AG08395 (cell line): Measurements from ENCODE around the gene DYRK1B.
A peak's percentile ranks its signal among the peaks of the same experiment; 100 is the strongest.

Experiments used
- DNase-seq: peaks from one replicate; pipeline ENCODE4 v3.0.0; 2012; ENCODE audit warnings: mixed read lengths, low spot score

DYRK1B gene

DNA sequence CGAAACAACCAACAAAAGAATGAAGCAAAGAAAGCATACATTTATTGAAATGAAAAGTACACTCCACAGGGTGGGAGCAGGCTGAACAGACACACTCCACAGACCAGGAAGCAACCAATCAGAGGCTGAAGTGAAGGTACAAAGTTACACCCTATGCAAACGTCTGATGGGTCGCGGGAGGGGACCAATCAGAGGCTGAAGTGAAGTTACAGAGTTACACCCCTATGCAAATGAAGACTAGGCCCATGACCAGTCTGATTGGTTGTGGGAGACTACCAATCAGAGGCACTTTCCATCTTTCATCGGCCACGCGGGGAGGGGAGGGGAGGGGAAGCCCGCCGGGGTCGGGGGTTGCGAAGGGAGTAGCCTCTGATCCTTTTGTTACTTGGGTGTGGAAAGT is 24.6 kb upstream of the DYRK1B start:
- DNase-seq = no peak

DNA sequence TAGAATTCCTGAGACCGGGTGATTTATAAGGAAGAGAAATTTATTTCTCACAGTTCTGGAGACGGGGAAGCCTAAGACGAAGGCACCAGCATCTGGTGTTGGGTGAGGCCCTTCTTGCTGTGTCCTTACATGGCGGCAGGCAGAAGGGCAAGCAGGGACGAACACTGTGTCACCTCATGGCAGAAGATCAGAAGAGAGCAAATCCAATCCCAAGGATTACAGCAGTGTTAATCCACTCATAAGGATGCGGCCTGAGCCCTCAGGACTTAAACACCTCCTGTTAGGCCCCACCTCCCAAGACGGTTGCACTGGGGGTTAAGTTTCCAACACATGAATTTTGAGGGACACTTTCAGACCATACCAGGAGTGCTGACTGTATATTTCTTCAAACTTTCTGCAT is 18.9 kb upstream of the DYRK1B start:
- DNase-seq = no peak

DNA sequence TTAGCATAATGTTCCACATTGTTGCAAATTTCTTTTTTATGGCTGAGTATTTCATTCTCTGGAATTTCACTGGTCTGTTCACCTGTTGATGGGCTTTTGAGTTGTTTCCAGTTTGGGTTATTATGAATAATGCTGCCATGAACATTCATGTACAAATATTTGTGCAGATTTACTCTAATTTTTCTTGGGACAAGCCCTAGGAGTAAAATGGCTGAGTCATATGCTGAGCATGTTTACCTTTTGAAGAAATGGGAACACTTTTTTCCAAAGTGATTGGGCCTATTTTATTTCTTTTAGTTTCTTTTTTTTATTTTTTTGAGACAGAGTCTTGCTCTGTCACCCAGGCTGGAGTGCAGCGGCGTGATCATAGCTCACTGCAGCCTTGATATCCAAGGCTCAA is 16.9 kb upstream of the DYRK1B start:
- DNase-seq = no peak

DNA sequence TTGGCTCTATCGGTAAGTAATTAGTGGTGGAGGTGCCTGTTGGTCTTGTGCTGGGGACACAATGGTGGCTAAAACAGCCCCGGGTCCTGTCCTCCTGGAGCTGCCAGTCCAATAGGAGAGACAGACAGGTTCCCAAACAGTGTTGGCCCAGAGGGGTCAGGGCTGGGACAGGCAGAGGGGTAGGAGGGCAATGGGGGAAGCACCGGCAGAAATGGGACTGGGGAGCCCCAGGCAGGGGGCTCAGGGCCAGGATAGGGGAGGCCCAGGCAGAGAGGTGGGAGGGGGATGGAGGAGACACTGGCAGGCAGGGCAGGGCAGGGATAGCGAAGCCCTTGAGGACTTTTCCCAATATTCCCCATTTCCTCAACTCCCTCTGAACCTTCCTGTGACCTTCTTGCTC is 14.4 kb upstream of the DYRK1B start:
- no peak for DNase-seq

DNA sequence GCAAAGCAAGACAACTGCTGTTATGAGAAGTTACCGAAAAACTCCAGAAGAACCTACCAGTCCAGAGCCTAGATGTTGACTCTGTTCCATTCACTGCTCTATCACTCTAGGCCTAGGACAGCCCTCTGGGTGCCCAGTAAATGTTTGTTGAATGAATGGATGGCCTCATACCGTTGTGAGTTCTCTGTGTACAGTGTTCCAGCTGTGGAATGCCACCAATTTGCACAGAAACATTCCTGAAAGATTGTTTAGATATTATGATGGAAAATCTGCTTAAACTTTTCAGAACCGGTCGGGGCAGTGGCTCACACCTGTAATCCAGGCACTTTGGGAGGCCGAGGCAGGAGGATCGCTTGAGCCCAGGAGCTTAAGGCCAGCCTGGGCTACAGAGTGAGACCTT is 13.6 kb upstream of the DYRK1B start:
- DNase-seq = no peak

DNA sequence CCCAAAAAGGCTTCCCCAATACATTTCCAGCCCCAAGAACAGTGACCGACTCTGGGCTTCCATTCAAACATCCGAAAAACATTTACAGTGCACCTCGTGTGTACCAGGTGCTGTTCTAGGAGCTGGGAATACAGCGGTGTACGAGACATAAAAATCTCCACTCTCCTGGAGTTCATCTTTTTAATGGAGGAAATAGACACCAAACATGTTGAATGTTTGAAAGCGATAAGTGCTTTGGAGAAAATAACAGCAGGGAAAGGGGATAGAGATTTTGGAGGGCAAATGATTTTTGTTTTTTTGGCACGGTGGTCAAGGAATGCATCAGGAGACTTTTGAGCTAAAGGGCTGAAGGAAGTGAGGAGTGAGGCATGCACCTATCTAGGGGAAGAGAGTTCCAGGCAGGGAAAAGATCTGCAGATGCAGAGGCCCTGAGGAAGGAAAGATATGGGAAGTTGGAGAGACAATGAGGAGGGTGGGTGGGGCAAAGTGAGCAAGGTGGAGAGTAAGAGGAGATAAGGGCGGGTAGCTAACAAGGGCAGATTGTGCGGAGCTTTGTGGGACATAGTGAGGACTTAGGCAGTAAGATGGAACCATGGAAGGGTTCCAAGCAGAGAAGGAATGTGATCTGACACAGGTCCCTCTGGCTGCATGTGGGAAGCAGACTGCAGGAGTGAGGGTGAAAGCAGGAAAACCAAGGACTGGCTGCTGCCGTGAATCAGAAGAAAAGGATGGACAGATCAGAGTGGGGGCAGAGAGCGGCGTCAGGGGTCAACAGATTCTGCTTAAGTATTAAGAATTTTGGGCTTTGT is 12.9 kb upstream of the DYRK1B start:
- no peak for DNase-seq

DNA sequence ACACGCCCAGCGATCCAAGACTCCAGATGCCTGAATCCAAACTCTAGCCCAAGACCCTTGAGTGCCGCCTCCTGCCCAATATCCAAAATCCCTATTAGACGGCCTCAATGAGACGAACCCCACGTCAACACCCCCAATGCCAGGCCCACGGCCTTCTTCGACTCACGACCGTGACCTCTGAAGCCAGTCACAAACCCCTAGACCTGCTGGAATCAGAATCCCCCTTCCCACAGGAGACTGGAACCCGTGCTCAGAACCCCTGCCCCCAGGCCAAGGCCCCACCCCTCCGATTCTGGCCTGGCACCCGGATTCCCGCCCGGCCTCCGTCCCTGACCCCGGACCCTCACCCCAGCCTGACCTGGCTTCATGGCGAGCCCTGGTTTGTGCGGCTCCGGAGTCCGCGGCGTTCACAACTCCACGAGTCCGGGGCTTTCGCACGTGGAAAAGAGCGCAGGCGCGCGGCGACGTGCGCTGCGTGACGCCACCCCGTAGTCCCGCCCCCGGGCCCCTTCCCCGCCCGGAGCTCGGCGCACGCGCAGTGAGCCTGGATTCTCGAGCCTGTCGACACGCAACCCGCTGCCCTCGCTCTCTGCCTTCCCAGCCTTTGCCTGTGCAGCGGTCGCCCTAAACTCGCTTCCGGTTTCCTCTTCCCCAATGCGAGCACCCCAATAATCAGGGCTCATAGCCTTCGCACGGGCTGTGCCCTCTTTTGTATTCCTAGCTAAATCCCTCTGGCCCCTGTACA is 12.1 kb upstream of the DYRK1B start, which contains the start of gene FBL:
Gene FBL (minus strand): TSS at position 447 of the 745 bp plus-strand sequence. CDS start 79 bp downstream, at position 368.
- DNase-seq = peak; percentile 99

DNA sequence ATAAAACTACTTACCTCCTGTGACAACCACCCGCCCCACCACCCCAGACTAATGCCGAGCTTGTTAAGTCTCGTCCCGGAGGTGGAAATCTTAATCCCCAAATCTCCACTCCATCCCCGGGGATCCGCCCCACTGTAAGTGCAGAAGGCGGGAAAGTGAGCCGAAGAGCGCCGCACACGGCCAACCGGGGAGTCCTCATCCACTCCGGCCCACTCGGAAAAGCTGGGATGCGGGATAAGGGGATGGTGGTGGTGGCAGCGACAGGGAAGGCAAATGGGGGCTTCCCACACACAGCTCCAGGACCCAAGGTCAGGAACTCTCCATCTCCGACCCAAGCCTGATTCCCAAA is 11.6 kb upstream of the DYRK1B start:
- DNase-seq = peak; percentile 43

DNA sequence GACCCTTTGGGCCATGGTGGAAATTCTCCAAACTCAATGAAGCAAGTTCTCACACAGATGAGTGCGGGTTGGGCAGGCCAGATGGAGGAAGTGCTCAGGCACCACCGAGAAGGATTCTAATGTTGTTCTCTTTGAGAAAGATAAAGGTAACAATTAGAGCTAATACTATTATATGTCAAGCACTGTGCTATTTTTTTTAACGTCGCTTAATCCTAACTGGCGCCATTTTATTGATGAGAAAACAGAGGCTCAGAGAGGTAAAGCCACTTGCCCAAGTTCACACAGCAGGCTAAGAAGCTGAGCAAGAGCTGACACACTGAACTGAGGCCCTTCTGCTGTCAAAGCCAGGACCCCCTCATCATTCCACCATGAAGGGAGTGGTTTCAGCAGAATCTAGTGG is 11.2 kb upstream of the DYRK1B start:
- no peak for DNase-seq

DNA sequence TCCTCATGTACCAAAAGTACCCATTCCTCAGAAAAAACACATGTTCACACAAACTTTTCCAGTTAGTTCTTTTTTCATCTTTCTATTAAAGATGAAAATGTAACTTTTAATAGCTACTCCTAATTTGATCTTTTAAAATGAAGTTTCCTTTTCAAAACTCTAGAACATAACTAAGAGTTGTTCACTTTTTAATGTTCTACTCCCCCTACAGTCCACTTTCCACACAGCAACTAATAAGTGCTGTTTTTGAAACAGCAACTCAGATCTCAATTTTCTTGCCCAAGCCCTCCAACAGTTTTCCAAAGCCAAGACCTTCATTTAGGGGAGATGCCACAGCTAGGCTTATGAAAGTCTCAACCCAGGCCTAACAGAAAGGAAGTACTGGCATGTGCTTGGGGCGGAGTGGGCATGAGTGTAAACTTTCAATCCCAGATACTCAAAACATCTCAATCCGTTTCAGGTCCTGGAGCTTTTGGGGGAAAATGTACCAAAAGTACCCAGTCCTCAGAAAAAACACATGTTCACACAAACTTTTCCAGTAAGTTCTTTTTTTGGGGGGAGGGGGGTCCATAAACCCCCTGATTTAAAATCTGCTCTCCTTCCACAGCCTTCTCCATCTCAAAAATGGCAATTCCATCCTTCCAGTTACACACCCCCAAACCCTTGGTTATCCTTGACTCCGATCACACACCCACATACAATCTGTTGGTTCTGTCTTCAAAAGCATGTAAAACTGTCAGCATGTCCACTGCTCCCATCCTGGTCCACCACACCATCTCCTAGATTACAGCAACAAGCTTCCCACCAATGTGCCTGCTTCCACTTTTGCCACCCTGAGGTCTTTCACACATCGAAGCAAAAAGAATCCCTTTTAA is 10.2 kb upstream of the DYRK1B start:
- peak; percentile 39 for DNase-seq

DNA sequence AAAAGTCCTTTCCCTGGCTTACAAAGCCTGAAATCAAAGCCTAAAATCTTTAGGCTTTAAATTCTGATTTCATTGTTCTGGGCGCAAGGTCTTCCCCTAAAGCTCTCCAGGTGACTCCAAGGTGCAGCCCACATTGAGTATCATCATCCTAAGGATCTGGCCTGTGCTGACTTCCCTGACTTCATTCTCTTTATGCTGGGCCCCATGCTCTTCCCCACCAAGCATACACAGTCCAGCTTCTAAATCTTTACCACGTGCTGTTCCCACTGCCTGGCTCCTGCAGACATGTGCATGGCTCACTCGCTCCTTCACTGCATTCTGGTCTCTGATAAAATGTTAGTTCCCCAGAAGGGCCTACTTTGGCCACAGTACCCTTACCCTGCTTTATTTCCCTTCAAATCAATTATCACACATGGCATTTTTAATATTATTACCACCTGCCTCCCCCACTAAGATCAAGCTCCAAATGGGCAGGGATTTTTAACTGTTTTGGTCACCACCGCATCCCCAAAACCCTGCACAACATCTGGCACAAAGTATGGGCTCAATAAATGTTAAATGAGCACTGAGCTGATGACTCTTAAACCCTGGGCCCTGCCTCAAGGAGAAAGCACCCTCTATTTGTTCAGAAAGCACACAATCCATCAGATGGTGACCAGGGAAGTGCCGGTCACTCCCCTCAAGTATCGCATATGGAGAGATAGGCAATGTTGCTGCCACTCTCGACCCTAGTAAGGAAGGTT is 8.9 kb upstream of the DYRK1B start:
- DNase-seq = no peak

DNA sequence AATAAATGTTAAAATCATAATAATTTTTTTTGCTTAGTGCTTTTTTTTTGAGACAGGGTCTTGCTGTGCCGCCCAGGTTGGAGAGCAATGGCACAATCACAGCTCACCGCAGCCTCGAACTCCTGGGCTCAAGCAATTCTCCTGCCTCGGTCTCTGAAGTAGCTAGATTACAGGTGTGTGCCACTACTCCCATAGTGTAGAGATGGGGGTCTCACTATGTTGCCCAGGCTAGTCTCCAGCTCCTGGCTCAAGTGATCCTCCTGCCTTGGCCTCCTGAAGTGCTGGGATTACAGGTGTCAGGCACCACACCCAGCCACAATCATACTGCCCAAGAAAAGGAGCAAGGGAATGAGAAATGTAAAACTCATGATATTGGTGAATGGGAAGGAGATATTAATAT is 7.1 kb upstream of the DYRK1B start:
- no peak for DNase-seq

DNA sequence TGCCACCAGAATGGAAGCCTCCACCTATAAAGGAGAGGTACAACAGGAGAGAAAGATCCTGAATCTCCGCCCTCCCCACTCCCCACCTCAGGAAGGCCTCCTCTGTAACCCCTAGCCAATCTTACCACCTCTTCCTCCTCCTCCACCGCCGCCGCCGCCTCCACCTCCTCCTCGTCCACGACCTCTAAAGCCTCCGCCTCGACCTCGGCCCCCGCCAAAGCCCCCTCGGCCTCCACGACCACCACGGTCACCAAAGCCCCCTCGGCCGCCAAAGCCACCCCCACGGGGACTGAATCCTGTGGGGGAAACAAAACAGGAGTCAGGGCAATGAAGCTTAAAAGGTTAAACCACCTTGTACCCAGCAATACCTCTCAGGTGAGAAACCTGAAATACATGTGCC is 6.5 kb upstream of the DYRK1B start:
- DNase-seq = no peak

DNA sequence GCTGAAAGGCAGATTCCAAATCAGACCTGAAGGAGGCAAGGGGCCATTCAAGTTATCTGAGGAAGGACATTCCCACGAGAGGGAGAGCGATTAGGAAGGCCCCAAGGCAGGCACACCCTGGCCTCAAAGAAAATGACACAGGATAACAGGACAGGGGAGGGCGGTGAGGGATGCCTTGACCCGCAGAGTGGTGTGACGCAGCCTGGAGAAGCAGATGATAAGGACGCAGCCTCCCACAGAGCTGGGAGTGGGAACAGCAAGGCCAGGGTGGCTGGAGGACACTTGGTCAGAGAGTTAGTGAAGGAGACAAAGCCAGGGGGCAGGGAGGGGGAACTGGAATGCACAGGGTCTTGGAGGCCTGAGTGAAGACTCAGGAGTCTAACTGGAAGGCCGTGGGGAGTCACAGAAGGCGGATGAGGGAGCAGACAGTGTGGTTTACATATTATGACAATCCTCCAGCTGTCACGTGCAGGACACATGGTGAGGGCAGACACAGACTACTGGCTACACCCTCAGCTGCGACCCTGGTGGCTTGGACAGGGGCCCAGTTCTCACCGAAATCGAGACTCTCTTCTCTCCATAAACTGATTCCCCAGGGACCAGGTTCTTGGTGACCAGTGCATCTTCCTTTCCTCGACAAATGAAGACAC is 5.8 kb upstream of the DYRK1B start:
- no peak for DNase-seq

DNA sequence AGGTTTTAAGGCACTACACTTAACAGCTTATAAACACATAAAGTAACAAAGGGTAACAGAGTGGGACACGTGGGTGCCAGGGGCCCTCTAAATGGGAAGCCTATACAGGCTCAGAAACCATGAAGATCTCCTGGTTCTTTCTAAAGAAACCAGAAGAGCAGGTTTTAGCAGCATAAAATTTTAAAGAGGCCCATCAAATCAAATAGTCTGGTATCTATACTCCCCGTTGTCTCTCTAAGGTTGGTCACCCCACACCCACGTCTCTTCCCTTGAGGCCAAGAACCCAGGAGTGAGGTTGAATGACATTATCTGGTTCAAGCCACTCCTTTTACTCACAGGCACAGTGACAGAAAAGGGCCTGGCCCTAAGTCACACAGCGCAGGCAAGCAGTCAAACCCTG is 4.6 kb upstream of the DYRK1B start:
- no peak for DNase-seq

DNA sequence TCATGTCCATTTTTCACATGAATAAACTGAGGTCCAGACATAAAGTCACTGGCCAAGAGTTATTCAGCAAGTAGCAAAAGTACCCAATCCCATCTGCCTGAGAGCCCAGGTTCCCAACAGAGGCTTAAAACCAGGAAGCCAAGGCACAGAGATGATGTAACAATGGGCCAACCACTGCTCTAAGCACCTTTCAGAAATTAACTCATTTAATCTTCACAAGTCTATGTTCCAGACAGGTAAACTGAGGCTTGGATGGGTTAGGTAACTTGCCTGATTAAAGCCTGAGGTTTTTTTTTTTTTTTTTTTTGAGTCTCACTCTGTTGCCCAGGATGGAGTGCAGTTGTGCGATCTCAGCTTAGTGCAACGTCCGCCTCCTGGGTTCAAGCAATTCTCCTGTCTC is 4.0 kb upstream of the DYRK1B start:
- no peak for DNase-seq

DNA sequence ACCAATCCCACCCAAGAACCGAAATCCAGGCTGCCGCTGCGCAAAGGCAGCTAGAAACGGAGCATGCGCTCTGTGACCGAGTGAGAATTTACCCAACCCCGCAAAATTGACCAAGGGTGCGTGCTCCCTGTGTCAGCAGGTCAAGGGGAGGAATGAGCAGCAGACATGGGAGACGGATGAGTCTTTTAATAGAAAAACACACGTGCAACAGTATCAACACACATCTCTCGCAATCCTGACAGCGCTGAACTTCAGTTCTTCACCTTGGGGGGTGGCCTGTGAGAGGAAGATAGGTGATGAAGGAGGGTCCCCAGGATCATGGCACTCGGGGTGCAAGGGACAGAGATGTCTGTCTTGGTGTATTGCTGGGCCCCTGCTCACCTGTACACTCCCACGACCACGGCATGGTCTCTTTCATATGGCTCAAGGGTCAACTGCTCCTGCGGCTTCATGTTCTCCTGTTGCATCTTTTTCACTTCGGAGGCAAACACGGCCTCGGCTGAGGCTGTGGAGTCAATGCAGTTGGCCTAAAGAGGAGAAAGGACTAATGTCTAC is 402 bp upstream of the DYRK1B start:
- DNase-seq = no peak

DNA sequence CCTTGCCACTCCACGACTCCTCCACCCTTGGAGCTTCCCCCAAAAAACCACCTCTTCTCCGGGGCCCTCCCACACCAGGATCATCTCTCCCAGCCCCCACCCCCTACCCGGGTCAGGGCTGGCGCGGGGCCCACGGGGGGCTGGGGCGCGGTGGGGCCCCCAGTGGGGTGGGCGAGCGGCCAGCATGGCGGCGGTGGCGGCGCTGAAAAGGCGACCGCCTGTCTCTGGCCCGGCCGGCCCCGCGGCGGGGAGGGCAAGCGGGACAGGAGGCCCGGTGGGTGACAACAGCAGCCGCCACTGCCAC is 850 bp downstream of the DYRK1B start:
- no peak for DNase-seq

DNA sequence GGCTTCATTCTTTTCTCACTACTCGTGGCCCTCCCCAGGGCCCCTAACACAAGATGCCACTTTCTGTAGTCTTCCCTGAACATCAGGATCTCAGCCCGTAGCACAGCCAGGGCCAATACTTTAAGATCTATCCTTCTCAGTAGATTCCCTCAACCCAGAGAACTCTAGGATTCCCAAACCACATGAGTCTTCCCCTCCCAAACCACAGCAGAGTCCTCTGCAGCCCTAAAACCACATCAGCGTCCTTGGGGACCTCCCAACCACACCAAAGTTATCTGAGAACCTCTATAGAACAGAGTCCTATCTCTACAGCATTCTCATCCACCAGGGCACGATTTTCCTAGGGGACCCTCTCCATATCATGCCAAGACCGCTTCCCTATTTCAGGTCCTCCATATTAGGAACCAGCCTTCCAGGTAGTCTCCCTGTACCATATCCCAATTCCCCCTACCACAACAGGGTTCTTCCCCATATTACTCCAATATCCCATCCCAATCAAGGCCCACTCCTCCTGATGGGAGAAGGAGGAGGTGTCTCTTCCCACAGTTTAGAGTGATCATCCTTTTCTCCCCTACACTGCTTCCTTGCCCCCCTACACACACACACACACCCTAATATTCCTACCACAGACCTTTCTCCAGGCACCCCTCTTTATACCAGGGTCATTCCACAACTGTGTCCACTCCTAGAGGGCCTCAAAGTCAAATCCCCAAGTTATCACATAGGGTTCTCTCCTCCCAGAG is 1.4 kb downstream of the DYRK1B start:
- DNase-seq = no peak

DNA sequence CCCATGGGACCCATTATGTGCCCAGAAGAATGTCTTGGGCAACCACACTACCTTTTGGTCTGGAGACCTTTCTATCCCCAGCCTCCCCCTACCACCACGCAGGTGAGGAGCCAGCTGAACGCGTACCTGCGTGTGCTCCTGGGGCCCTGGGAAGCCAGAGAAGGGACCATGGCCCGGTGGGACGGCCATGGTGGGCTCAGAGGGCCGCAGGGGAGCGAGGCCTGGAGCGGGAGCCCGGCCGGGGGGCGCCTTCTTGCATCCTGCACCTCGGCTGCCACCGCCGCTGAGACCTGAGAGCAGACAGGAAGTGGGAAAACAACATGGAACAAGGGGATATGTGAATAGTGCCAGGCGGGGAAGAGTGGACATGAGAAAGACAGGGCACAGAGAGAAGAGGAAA is 2.3 kb downstream of the DYRK1B start:
- DNase-seq = no peak

DNA sequence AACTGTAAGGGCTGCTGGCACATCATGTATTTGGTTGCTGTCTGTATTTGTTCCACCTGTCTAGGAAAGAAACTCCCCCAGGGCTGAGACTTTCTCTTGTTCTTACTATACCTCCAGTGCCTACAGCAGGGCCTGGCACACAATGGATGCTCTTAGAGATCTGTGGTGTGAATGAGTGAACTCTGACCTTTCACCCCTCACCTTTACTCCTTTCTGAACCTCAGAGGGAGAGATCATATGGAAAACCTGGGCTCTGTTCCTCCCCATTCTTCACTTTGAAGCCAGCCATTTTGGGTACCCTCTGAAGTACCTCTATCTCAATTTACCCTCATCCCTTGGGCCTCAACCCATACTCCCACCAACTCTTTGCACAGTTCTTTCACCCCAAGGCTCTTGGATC is 3.1 kb downstream of the DYRK1B start:
- DNase-seq = no peak
